Trophoblast cell (in vitro differentiated cells and primary cell): ENCODE results near the gene INAFM1.
A peak's percentile ranks its signal among the peaks of the same experiment; 100 is the strongest.

ENCODE experiments used
- DNase-seq, 2 donors: peaks; one replicate each; pipeline ENCODE4 v3.0.0-alpha.2; 2016
- H2AFZ ChIP-seq: 2 replicates; pipeline ENCODE4 v1.6.1; 2013; ENCODE audit warnings: low read length, moderate library complexity, mild to moderate bottlenecking; ENCODE audit not compliant: insufficient read depth, poor library complexity
- H2AK5ac ChIP-seq: 2 replicates; pipeline ENCODE4 v1.6.1; 2013; ENCODE audit warnings: mild to moderate bottlenecking, low read length
- H2BK120ac ChIP-seq: 2 replicates; pipeline ENCODE4 v1.6.1; 2013; ENCODE audit warnings: low read length, mild to moderate bottlenecking, moderate library complexity; ENCODE audit not compliant: insufficient read depth, poor library complexity
- H2BK12ac ChIP-seq: 2 replicates; pipeline ENCODE4 v1.6.1; 2013; ENCODE audit warnings: mild to moderate bottlenecking, low read length, moderate library complexity
- H2BK5ac ChIP-seq: 2 replicates; pipeline ENCODE4 v1.6.1; 2013; ENCODE audit warnings: low read length, low read depth, moderate library complexity, mild to moderate bottlenecking; ENCODE audit not compliant: poor library complexity
- H3K14ac ChIP-seq: 2 replicates; pipeline ENCODE4 v1.6.1; 2013; ENCODE audit warnings: mild to moderate bottlenecking, low read length
- H3K18ac ChIP-seq: 2 replicates; pipeline ENCODE4 v1.6.1; 2013; ENCODE audit warnings: mild to moderate bottlenecking, low read length
- H3K23ac ChIP-seq: 2 replicates; pipeline ENCODE4 v1.6.1; 2013; ENCODE audit warnings: low read length
- H3K27ac ChIP-seq: 2 replicates; pipeline ENCODE4 v1.5.1; 2013; ENCODE audit warnings: low read depth, mild to moderate bottlenecking, inconsistent platforms, low read length, moderate library complexity
- H3K27me3 ChIP-seq: 2 replicates; pipeline ENCODE4 v1.6.1; 2013; ENCODE audit warnings: inconsistent platforms, mild to moderate bottlenecking, low read length, moderate library complexity; ENCODE audit not compliant: insufficient read depth
- H3K36me3 ChIP-seq, 2 experiments: 1 replicate in 1 of 2; 2 replicates in 1 of 2; pipeline ENCODE4 v1.6.1; 2013; ENCODE audit warnings: low read length in 2 of 2, mild to moderate bottlenecking in 2 of 2, moderate library complexity in 1 of 2; ENCODE audit not compliant: insufficient read depth in 2 of 2, control insufficient read depth in 1 of 2
- H3K4ac ChIP-seq: 2 replicates; pipeline ENCODE4 v1.6.1; 2013; ENCODE audit warnings: low read depth, mild to moderate bottlenecking, low read length, moderate library complexity
- H3K4me1 ChIP-seq, 2 experiments: 1 replicate in 1 of 2; 2 replicates in 1 of 2; pipeline ENCODE4 v1.6.1; 2013; ENCODE audit warnings: low read length in 2 of 2, mild to moderate bottlenecking in 2 of 2, moderate library complexity in 1 of 2; ENCODE audit not compliant: insufficient read depth in 2 of 2, control insufficient read depth in 1 of 2
- H3K4me2 ChIP-seq: 2 replicates; pipeline ENCODE4 v1.6.1; 2013; ENCODE audit warnings: inconsistent platforms, mild to moderate bottlenecking, low read length, moderate library complexity
- H3K4me3 ChIP-seq: 2 replicates; pipeline ENCODE4 v1.5.1; 2013; ENCODE audit warnings: mild to moderate bottlenecking, low read depth, low read length, inconsistent platforms
- H3K79me1 ChIP-seq: one replicate; pipeline ENCODE4 v1.6.1; 2013; ENCODE audit warnings: low read length
- H3K79me2 ChIP-seq: 2 replicates; pipeline ENCODE4 v1.6.1; 2013; ENCODE audit warnings: low read length, mild to moderate bottlenecking; ENCODE audit not compliant: control insufficient read depth, insufficient read depth, poor library complexity
- H3K9ac ChIP-seq: 2 replicates; pipeline ENCODE4 v1.6.1; 2013; ENCODE audit warnings: mild to moderate bottlenecking, low read length
- H3K9me3 ChIP-seq: 2 replicates; pipeline ENCODE4 v1.6.1; 2013; ENCODE audit warnings: low read depth, mild to moderate bottlenecking, control low read depth, inconsistent platforms, low read length; ENCODE audit not compliant: insufficient read depth
- H4K12ac ChIP-seq: 2 replicates; pipeline ENCODE4 v1.6.1; 2013; ENCODE audit warnings: low read depth, mild to moderate bottlenecking, low read length, moderate library complexity
- H4K8ac ChIP-seq: 2 replicates; pipeline ENCODE4 v1.6.1; 2013; ENCODE audit warnings: low read depth, mild to moderate bottlenecking, low read length, moderate library complexity
- H4K91ac ChIP-seq: one replicate; pipeline ENCODE4 v1.6.1; 2013; ENCODE audit warnings: low read depth, mild to moderate bottlenecking, low read length, moderate library complexity
- WGBS: extraction: QIAGEN DNeasy Blood & Tissue Kit; methylation state at CpG from one replicate; pipeline ENCODE4 v1.1.7; 2013; ENCODE audit warnings: missing lambda C conversion rate; ENCODE audit not compliant: insufficient read length, insufficient coverage; ENCODE audit errors: extremely low coverage; 5-methylcytosine and 5-hydroxymethylcytosine counted together

INAFM1 gene

GRCh38 chr19:47232422-47233211 lies 42.1 kb upstream of the INAFM1 start:
- peak overlapping the region; percentile 49 for H3K27ac ChIP-seq
- DNase-seq = peak; percentile 76 to 87
- peaks cover 36% of the 10 kb centered on the region for H3K79me1 ChIP-seq
- H2AFZ ChIP-seq = peak overlapping the region; percentile 53
- H3K23ac ChIP-seq = no peak overlapping the region
- peak overlapping the region; percentile 55 for H4K8ac ChIP-seq
- H2BK12ac ChIP-seq = peak overlapping the region; percentile 85
- H3K9ac ChIP-seq = no peak overlapping the region
- H3K4me2 ChIP-seq = no peak overlapping the region
- peak overlapping the region; percentile 28 for H4K12ac ChIP-seq
- peaks cover 22 to 31% of the 10 kb centered on the region in 2 experiments for H3K4me1 ChIP-seq
- peaks cover 18% of the 10 kb centered on the region for H3K79me2 ChIP-seq
- peaks cover 1% of the 10 kb centered on the region for H3K9me3 ChIP-seq
- WGBS = no CpG with 5 or more reads among the region's 16 CpGs
- no peak overlapping the region for H3K4me3 ChIP-seq
- peak overlapping the region; percentile 13 for H3K4ac ChIP-seq
- H4K91ac ChIP-seq = peak overlapping the region; percentile 86
- H3K18ac ChIP-seq = peak overlapping the region; percentile 73
- peak overlapping the region; percentile 55 for H2BK5ac ChIP-seq
- peak overlapping the region; percentile 63 for H3K14ac ChIP-seq
- no peaks in the 10 kb centered on the region for H3K36me3 ChIP-seq
- peak overlapping the region; percentile 79 for H2BK120ac ChIP-seq
- peak overlapping the region; percentile 45 for H2AK5ac ChIP-seq
- H3K27me3 ChIP-seq = no peaks in the 10 kb centered on the region

GRCh38 chr19:47236072-47236675 lies 38.5 kb upstream of the INAFM1 start:
- no peak overlapping the region for H2BK120ac ChIP-seq
- no peak overlapping the region for H2AFZ ChIP-seq
- DNase-seq = no peak
- H3K18ac ChIP-seq = no peak overlapping the region
- no peak overlapping the region for H3K4ac ChIP-seq
- H3K27ac ChIP-seq = no peak overlapping the region
- H3K23ac ChIP-seq = no peak overlapping the region
- peaks cover 6% of the 10 kb centered on the region for H3K79me2 ChIP-seq
- H4K8ac ChIP-seq = no peak overlapping the region
- no peak overlapping the region for H3K4me2 ChIP-seq
- H3K14ac ChIP-seq = no peak overlapping the region
- H2BK5ac ChIP-seq = no peak overlapping the region
- H3K9me3 ChIP-seq = peaks cover 1% of the 10 kb centered on the region
- H3K9ac ChIP-seq = no peak overlapping the region
- H3K4me3 ChIP-seq = no peak overlapping the region
- no peaks in the 10 kb centered on the region for H3K36me3 ChIP-seq
- peaks cover 22 to 24% of the 10 kb centered on the region in 2 experiments for H3K4me1 ChIP-seq
- WGBS = no CpG with 5 or more reads among the region's 12 CpGs
- no peak overlapping the region for H4K91ac ChIP-seq
- H4K12ac ChIP-seq = no peak overlapping the region
- H3K27me3 ChIP-seq = peaks cover 7% of the 10 kb centered on the region
- H2AK5ac ChIP-seq = no peak overlapping the region
- H3K79me1 ChIP-seq = peaks cover 21% of the 10 kb centered on the region
- H2BK12ac ChIP-seq = peak overlapping the region; percentile 2

- H3K27me3 ChIP-seq = peaks cover 7% of the 10 kb centered on the region
- H3K79me2 ChIP-seq = peaks cover 2% of the 10 kb centered on the region
- peak overlapping the region; percentile 70 for H4K91ac ChIP-seq
- peak overlapping the region; percentile 4 for H2BK120ac ChIP-seq
- peak overlapping the region; percentile 52 for H3K9ac ChIP-seq
- no peak overlapping the region for H4K8ac ChIP-seq
- H3K36me3 ChIP-seq = no peaks in the 10 kb centered on the region
- H3K9me3 ChIP-seq = peaks cover 6% of the 10 kb centered on the region
- peak overlapping the region; percentile 55 for H3K27ac ChIP-seq
- peak overlapping the region; percentile 71 for H2AFZ ChIP-seq
- DNase-seq = peak in 1 of 2 donors; percentile 50
- no peak overlapping the region for H3K18ac ChIP-seq
- H2BK12ac ChIP-seq = peak overlapping the region; percentile 76
- H3K23ac ChIP-seq = no peak overlapping the region
- H2AK5ac ChIP-seq = peak overlapping the region; percentile 23
- H3K4me2 ChIP-seq = peak overlapping the region; percentile 66
- WGBS = no CpG with 5 or more reads among the region's 16 CpGs
- H2BK5ac ChIP-seq = no peak overlapping the region
- no peak overlapping the region for H4K12ac ChIP-seq
- no peak overlapping the region for H3K4ac ChIP-seq
- H3K79me1 ChIP-seq = peaks cover 14% of the 10 kb centered on the region
- H3K14ac ChIP-seq = no peak overlapping the region
- H3K4me3 ChIP-seq = no peak overlapping the region
- H3K4me1 ChIP-seq = peaks cover 23 to 24% of the 10 kb centered on the region in 2 experiments
Observed at GRCh38 chr19:47239152-47239551, 35.5 kb upstream of the INAFM1 start.

GRCh38 chr19:47239610-47240296 lies 34.9 kb upstream of the INAFM1 start:
- peaks cover 23 to 24% of the 10 kb centered on the region in 2 experiments for H3K4me1 ChIP-seq

More at GRCh38 chr19:47239610-47240296, 34.9 kb upstream of the INAFM1 start:
- H3K14ac ChIP-seq = peak overlapping the region; percentile 9
- H3K18ac ChIP-seq = no peak overlapping the region
- H3K79me2 ChIP-seq = peaks cover 2% of the 10 kb centered on the region
- H3K79me1 ChIP-seq = peaks cover 14% of the 10 kb centered on the region
- peak overlapping the region; percentile 66 for H3K4me2 ChIP-seq
- H4K8ac ChIP-seq = no peak overlapping the region
- H3K27me3 ChIP-seq = peaks cover 7% of the 10 kb centered on the region
- peak overlapping the region; percentile 98 for H2BK12ac ChIP-seq
- no peak overlapping the region for H3K27ac ChIP-seq
- no peak overlapping the region for H3K23ac ChIP-seq
- H4K12ac ChIP-seq = no peak overlapping the region
- peak overlapping the region; percentile 96 for H4K91ac ChIP-seq
- peak overlapping the region; percentile 47 for H3K4me3 ChIP-seq
- H2AFZ ChIP-seq = peak overlapping the region; percentile 23
- H3K9me3 ChIP-seq = peaks cover 6% of the 10 kb centered on the region
- DNase-seq = no peak
- H3K9ac ChIP-seq = no peak overlapping the region
- H2BK5ac ChIP-seq = no peak overlapping the region
- H2BK120ac ChIP-seq = no peak overlapping the region
- H3K4ac ChIP-seq = no peak overlapping the region
- H3K36me3 ChIP-seq = no peaks in the 10 kb centered on the region
- H2AK5ac ChIP-seq = peak overlapping the region; percentile 87
- WGBS = no CpG with 5 or more reads among the region's 62 CpGs
